NCI-H2196 treated with DMSO at 0.1 percent for 48 hours (cell line): Measurements from ENCODE around the gene LRRK1.

ENCODE experiments used
- DNase-seq: peaks from one replicate; lab custom pipeline; 2025; ENCODE audit not compliant: unreplicated experiment; lab: John Stamatoyannopoulos, UW

The LRRK1 gene

GRCh38 chr15:101001796-101002195, 82.6 kb downstream of the LRRK1 start:
- DNase-seq: no peak

GRCh38 chr15:101003081-101003480, 83.9 kb downstream of the LRRK1 start:
- no peak for DNase-seq

DNA sequence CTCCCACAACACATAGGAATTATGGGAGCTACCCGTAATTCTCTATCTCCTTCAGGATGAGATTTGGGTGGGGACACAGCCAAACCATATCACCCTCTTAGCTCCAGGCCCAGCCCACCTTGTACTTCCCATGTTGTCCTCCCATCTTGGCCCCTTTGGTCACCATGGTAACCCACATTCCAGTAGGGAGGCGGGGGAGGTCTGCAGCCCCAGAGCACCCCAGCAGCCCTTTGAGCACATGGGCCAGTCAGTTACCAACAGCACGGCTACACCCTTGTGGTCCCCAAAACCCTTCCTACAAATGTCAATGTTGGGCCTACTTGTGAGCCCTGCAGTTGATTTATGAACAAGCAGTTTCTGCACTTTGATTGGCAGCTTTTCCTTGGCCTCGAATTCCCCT, 84.5 kb downstream of the LRRK1 start:
- no peak for DNase-seq

DNA sequence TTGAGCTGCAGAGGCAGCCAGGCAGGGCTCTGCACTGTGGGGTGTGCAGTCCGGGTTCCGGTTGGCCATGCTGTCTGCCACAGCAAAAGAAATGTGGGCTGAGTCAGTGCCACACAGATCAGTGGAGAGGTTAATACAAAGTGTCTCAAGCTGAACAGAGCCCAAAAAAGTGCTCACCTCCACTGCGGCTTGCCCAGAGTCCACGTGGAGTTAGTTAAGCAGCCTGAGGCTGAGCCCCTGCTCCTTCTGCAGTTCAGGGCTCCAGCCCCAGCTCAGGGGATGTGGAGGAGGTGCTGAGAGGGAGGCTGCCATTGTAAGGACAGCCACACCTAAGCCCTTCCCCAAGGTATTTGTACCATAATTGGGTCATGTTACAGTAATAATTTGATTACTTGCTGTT, 85.3 kb downstream of the LRRK1 start:
- no peak for DNase-seq

GRCh38 chr15:101004986-101005747, 86.0 kb downstream of the LRRK1 start:
- no peak for DNase-seq

DNA sequence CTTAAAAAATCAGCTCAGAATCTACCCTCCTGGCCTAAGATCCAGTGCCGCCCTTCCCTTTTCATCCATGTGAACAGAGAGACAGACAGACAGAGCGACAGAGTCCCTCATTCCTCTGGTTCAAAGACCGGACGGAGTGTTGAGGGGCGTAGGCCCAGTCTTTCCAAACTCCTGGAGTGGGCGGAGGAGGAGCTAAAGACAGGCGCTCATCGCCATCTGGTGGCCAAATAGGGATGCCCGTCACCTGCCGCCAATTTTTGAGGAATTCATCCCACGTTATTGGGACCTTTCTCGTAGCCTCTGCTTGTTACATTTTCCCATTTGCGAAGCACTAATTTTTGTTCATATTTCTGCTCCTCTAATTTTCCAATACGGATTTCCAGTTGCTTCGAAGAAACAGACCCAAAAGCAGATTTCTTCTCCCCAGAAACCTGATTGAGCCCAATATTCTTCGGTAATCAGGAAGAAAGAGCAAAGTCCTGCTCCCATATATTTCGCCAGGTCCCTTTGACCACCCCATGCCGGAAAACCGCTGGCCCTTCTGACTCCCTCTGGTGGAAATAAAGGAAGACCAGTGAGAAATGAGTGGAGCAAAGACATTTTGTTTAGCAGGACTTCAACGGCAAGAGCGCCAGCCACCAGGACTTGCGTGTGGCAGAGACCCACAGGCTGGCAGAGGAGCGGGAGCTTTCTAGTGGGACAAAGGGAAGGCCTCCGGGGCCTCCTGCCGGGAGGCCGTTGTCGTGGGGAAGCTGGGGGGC, 88.0 kb downstream of the LRRK1 start:
- DNase-seq: peak; percentile 14

- peak; percentile 53 for DNase-seq
Observed at GRCh38 chr15:101008158-101009139, 89.3 kb downstream of the LRRK1 start.

DNA sequence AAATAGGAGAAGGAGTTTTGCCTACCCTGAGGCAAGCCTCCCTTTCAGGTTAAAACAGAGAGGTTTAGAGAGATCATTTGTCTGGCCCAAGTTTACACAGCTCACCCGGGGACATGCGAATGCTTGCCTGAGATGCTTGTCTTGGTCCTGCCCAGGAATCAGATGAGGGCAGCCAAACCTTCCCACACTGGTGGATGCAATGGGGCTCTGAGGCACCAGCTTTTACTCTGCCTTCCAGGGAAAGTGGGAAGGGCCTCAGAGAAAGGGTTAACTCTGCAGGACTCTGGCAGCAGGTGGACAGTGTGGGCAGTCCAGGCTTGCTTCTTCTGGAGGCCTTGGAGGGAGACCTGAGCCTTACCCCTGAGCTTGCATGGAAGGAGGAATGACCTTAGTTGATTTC, 90.0 kb downstream of the LRRK1 start:
- no peak for DNase-seq

- DNase-seq: no peak
Observed at GRCh38 chr15:101010781-101011180, 91.6 kb downstream of the LRRK1 start.

DNA sequence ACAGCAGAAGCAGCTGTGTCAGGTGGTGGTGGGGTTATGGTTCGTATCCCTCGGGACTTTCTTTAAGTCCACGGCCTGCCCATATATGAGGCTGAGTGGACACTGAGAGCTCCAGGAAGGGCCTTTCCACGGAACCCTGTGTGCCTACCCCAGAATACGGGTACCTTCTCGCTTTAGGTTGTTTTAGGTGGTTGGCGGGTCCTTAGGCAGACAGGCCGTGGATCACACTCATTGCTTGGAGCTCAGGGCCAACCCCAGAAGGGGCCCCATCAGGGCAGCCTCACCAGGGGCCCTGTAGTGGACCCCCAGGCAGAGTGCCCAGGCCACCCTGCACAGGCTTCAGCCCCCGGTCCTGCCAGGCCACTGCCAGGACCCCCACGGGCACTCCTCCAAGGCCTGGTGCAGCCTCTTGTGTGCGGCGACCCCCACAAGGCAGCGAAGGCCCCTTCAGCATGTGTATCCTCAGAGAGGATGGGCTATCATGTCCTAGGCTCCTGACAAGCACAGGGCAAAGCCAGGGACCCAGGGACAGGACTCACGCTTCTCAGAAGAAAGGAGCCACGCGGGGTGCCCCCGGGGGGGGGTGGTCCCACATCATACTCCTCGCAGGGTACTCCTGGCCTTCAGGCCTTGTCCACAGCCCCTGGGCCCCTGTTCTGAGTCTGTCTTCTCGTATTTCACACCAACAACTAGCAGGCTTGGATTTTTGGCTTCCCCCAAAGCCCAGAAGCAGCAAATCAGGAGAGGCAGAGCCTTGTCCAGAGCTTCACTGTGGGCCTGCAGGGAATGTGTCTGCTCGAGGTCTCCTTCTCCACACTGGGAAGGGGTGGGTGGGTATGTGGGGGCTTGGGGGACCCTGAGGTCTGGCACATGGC, 93.4 kb downstream of the LRRK1 start:
- no peak for DNase-seq

- DNase-seq: no peak
Observed at GRCh38 chr15:101013201-101013550, 94.0 kb downstream of the LRRK1 start.

DNA sequence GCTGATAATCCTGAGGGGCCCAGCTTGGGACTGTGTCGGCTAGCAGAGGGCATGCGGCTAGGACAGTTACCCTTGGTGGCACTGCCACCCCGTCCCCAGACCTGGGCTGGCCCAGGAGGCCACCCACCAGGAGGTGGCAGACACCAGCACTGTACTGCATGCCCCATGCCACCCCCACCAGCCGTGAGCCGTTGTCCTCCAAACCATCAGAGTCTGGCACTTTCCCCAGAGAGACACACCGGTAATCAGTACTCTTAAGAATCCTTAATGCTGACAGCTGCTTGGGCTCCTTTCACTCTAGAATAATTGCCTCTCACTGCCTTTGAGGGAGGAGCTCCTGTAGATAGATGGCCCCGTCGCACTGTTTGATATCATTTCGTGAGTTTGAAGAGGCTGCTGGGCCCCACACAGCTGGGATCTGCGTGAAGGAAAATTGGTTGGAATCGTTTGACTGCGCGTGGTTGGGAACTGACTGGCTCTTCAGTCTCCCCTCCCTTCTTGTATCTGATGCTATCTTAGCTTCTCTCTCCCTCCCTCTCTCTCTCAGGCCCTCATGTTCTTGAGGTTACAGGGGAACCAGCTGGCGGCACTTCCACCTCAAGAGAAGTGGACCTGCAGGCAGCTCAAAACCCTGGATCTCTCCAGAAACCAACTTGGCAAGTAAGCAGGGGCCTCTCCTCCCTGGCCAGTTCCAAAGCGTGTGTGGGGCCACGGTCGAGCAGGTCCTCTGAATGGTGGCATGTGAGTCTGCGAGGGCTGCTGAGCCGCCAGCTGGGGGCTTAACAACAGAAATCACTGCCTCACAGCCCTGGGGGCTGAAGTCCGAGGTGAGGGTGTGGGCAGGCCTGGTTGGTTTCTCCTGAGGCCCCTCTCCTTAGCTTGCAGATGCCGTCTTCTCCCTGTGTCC, 94.9 kb downstream of the LRRK1 start:
- DNase-seq: no peak

DNA sequence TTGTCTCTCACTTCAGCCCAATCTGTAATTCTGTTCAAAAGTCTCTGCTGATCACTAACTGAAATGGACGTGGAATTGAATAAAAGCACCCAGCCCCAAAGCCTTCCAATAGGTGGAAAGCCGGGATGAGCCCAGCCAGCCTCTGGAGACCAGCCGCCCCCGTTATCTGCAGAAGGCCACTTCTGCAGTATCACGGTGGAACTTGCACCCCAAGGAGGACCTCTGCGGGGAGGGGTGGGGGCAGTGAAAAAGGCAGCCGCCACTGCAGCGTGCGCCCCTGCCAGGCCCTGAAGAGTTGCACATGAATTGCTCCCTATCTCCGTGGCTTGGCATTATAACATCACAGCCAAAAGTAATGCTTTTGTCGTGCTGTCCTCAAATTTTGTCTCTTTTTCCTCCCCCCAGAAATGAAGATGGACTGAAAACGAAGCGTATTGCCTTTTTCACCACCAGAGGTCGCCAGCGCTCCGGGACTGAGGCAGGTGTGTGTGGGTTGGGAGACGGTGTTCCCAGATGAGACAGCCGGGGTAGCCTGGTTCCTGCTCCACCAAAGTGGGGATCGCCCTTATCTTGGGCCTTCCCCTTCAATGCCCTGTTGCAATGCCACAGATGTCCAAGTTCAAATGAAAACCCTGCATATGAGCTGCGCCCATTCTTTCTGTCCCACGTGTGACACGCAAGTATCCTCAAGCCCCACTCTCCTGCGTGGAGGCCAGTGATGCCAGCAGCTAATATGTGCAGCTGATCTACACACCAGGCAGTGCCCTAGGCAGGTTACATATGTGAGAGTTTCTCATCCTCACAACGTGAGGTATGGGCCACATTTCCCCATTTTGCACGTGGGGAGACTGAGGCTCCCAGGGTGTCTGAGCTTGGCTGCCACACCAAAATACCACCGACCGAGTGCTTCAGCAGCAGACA, 96.0 kb downstream of the LRRK1 start:
- peak; percentile 12 for DNase-seq

- DNase-seq: no peak
Observed at GRCh38 chr15:101016581-101016980, 97.4 kb downstream of the LRRK1 start.

DNA sequence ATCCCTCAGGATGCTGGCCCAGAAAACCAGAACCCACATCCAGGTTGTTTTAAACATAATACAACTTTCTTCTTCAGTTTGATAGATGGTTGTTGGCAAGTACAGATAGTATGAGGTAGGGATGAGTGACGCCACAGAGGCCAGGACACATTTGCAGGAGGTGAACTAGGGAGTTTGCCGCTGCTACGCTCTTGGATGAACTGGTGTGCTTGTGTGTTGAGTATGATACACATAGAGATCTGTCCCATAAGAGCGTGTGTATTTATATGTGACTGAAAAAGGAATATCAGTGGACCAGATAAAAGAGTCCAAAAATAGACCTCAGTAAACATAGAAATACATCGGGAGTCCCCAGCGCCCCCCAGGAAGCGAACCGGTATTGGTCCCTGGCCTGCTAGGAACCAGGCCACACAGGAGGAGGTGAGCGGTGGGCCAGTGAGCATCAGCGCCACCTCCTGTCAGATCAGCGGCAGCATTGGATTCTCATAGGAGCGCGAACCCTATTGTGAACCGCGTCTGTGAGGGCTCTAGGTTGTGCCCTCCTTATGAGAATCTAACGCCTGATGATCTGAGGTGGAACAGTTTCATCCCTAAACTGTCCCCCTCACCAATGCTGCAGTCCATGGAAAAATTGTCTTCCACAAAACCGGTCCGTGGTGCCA, 98.1 kb downstream of the LRRK1 start:
- no peak for DNase-seq

DNA sequence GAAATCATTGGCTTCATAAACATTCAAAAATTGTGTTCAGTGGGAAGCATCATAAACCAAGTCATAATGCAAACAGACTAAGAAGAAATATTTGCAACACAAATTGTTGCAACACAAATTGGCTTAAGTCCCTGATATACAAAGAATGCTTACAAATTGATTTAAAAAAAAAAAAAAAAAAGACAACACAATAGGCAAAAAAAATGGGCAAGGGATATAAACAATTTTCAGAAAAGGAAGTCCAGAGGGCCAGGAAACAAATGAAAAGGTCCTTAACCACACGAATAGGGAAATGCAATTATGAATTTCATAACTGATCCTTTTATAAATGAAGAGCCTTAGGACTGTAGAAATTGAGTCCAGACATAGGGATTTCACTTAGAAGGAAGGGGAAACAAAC, 98.9 kb downstream of the LRRK1 start:
- no peak for DNase-seq

- no peak for DNase-seq
Observed at GRCh38 chr15:101018450-101018849, 99.3 kb downstream of the LRRK1 start.

GRCh38 chr15:101019366-101019896, 100.3 kb downstream of the LRRK1 start:
- DNase-seq: no peak
